Stimulated activated CD4-positive, alpha-beta T cell treated with anti-CD3 and anti-CD28 coated beads, Interleukin-2, amount 100 ng/mL, for 24 hours (primary cell): ENCODE results near the gene EPHA3.

Experiments used
- DNase-seq, 2 donors: peaks; one replicate each; pipeline ENCODE4 v3.0.0-alpha.2; 2020

The EPHA3 gene

DNA sequence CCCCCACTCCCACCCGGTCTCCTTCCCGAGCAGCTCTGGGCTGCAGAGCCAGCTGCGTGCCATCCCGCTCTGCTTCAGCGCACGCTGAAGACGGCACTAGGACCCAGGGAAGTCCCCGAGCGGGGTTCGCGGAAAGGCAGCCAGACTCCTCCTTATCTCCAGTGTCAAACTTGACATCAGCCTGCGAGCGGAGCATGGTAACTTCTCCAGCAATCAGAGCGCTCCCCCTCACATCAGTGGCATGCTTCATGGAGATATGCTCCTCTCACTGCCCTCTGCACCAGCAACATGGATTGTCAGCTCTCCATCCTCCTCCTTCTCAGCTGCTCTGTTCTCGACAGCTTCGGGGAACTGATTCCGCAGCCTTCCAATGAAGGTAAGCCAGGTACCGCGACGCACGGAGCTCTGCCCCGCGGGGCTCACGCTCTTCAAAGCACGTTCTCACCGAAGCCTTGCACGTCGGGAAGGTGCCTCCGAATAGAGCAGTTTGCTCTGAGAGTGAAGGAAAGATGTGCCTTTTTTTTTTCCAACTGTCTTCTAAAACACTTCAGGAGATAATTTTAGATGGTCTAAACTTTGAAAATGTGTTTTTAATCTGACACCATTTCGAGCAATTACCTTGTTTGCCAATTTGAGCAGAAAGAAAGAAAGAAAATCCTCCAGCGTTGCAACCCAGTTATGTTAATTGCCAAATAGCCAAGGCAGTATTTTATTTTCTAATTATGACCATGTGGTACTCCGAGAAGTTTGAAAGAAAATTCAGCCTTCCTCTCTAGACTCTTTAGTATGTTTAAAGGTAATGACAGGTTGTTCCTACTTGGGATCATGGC is at the start of gene EPHA3:
TSS of gene EPHA3 (plus strand) at position 161 of the 830 bp plus-strand sequence. CDS start at position 289, 128 bp downstream.
- DNase-seq = peak; percentile 40 to 53

DNA sequence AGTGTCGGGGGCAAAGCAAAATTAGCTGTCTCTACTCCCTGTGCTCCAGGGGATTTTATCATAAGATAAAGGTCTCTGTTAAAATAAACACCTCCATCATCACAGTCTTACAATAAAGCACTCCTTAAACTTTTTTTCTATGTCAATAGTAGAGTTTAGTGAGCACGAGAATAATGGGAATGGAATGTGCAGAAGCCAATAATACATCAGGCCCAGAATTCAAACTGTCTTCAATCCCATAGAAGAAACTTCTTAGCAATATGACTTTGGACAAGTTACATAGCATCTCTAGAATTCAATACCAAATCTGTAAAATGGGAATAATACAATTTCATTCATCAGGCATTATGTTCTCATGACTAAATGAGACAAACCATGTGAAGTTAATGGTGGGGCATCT is 49.0 kb upstream of the EPHA3 start:
- no peak for DNase-seq

DNA sequence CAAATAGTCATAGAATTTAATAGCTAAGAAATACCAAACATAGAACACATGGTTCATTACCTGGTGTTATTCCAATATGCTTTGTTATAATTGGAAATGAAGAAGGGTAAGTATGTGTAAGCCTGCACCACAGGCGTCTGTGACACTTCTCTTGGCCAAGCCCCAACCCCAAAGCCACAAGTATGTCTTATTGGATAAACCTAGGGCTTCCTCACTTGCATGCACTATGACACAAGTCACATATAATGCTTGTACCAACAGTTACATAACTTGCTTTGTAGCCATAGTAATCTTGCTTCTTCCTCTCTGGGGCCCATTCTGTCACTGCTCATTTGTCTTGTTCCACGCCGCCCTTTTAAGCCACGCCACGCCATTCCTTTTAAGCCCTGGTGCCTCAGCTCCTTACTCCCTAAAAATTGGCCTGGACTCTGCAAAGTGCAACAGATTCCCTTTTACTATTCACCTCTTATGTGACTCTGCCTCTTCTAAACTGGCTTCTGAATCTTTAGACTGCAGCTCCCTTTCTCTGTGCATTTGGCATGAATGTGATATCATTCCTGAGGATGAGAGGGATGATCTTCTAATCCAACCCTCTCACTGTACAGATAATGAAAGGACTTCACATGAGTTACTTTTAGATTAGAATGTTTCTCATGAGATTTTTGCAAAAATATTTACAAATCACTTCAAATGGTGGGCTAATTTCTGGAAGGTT is 48.1 kb upstream of the EPHA3 start:
- DNase-seq = no peak

DNA sequence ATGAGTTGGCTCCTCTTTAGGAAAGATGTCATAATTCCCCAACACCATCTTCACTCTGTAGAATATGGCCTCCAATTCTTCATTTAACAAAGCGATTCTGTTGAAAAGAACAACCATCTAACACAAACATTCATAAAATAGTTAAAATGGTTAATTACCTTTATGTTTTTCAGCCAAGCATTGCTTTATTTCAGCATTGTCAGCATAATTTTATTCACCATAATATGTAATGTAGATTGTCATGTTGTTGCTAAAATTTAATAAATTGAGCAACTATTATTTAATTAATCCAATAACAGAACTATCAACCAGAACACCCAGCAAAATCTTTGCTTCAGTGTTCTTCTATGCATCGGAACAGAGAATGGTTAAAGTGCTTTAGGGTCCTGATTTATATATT is 46.2 kb upstream of the EPHA3 start:
- DNase-seq = no peak

DNA sequence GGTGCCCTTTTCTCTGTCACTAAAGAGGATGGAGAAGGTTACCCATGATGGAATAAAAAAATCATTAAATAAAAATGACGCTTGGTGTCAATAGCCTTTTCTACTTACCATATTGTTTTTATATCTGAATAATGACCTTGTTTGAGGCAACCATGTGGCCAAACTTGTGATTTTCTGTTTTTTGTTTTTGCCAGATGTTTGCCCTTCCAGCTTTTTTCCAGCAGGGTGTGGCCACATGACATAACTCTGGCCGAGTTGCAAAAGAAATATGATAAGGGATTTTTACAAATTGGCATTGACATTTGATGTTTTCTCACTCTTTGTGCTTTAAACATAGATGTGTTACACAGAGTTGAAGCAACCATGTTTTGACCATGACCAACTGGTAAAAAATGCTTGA is 39.7 kb upstream of the EPHA3 start:
- DNase-seq = no peak

DNA sequence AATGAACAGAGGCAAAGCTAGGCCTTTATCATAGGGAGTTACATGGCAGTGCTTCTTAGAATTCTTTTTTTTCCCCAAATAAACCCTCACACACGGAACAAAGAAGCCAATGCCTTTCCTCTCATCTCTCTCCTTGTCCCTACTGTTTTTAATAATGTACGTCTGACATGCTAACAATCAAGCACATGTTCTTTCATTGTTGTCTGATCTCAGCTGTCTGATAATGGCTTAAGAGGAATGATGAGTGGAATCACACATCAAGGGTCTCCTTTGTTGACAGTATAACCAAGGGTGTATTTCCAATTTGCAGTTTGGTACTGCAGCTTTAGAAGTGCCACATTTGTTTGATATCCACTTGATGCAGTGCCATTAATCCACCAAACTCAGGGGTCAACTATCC is 34.8 kb upstream of the EPHA3 start:
- no peak for DNase-seq

DNA sequence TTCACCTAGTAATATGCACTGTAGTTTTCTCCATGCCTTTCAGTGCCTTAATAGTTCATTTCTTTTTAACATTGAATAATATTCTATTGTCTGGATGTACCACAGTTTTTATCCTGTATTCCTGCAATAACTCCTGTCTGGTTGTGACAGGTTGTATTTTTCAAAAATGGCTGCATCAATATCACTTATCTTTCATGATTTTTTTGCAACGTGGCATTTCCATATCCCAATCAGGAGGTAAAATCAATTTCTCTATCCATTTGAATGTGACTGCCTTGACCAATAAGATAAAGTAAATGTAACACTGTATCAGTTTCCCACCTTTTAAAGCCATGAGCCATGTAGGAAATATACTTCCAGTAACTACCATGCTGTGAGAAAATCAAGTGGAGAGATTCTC is 27.5 kb upstream of the EPHA3 start:
- DNase-seq = no peak

DNA sequence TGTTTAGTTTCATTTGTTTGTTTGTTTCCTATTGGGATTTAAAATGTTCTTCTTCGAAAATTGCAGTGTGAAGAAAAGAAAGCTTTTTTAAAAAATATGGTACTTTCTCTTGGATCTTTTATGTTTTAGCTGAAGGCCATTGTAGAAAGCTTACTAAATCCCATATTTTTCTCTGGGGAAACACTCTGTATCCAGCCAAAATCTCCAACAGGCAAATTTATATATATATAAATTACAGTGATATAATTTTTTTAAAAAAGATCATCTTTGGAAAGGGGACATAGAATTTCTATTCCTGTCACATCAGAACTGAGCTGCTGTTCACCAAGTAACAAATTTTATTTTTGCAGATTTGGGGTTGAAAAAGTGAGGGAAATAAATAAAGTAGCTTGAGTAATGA is 19.6 kb upstream of the EPHA3 start:
- no peak for DNase-seq

DNA sequence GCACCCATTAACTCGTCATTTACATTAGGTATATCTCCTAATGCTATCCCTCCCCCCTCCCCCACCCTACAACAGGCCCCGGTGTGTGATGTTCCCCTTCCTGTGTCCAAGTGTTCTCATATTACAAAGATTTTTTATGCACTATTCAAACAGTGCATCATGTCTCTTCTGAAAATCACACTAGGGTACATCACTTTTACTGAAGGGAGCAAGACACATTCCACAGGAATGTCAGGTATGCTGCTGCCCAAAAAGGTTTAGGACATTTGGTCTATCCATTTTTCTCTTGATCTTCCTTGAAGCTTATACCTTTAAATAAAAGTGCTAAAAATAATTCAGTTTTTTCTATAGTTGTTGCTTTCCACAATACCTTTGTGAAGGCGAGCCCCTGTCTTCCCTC is 9.2 kb upstream of the EPHA3 start:
- no peak for DNase-seq

DNA sequence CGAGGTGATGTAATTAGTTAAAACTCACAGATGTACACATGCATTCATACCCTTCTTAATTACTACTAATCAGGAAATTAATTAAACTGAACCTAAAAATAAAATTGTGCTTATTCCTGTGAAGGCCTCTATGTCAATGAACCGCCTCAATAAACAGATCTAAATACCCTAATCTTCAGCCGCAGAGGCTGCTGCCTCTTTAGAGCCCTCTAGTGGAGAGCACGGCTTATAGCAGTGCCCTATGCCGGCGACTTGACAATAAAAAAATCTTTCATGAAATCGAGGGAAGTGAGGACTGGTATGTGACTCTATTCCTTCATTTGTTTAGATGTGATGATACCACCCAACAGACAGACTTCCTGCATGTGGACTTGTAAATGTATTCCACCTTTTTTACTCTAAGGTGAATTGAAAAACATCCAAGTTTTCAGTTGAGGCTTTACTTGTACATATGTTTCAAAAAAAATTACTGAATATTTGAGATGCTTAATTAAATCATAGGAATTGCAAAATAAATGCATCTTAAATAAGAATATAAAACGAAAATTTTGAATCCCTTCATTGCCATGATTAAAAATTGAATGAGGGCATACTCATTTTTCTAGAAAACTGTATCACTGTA is 8.3 kb upstream of the EPHA3 start:
- peak; percentile 35 for DNase-seq

DNA sequence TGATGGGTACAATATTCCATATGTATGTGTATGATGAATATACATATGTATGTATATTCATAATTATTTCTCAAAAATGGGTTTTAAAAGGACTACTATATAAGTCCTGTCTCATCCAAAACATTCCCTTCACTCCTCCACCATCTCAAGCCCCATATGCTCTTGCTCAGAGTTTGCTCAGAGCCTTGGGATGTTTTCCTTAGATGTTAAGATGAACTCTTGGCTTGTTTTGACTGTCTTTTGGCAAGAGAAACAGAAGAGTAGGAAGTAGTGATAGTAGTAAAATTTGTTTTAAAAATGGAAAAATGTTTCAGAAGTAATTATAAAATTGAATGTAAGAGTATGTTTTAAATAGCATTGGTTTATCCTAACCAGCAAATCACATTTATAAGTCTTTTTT is 6.2 kb upstream of the EPHA3 start:
- no peak for DNase-seq

DNA sequence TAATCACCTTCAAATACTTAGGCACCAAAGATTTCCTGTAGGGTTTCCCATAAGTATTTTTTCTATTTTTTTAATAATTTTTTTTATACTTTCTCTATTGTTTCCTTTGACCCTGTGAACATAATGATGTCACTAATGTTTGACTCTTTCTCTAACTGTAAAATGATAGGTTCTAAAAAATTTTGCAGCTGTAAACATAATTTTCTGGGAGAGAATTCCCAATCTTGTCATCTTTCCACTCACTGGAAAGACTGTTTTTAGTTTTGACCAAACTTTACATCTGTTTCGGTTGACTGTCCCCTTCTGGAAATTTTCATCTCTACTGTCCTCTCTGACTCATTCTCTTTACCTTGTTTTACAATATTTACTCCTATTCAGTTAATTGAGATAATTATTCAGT is 5.5 kb upstream of the EPHA3 start:
- DNase-seq = no peak

DNA sequence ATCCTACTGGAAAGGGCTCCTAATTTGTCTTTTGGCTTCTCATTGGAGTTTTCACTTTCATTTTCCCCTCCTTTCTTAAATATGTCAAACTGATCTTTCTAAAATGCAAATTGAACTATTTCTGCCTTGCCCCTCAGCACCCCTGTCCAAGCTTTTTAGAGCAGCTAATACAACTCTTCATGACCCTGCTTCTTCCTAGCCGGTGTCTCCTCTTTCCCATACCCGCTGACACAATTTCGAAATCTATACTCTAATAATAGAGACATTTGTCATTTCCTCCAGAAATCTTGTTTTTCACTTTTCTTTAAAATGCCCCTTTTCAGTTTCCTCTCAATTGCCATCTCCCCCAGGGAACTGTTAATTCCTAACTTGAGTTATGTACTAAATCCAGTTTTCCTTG is 2.9 kb upstream of the EPHA3 start:
- no peak for DNase-seq

DNA sequence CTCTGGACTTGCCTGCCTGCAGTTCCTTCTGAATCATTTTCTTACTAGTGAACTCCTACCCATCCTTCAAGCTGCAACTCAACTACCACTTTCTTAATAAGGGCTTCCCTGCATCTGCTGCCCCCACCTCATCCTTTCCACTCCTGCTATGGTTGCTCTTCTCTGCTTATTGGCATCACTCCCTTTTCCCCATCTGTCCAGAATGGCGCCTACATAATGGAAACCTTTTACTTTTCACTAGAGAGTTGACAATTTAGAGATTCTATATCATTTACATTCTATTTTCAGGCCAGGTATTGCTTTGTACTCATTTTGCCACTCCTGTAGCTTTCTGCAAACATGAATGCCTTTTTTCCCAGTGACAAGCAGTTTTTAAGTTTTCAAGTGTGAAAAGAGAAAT is 1.9 kb upstream of the EPHA3 start:
- no peak for DNase-seq

DNA sequence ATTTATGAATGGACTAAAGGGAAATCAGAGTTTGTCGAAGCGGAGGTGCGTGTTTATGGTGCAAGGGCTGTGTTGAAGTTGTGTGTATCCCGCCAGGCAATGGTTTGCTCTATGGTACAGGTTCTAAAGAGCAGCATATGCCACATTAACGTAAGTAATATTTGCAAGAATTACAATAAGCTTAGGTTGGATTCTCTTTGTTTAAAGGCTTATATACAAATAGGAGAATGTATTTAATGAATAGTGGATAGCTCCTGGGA is 800 bp downstream of the EPHA3 start:
- no peak for DNase-seq

DNA sequence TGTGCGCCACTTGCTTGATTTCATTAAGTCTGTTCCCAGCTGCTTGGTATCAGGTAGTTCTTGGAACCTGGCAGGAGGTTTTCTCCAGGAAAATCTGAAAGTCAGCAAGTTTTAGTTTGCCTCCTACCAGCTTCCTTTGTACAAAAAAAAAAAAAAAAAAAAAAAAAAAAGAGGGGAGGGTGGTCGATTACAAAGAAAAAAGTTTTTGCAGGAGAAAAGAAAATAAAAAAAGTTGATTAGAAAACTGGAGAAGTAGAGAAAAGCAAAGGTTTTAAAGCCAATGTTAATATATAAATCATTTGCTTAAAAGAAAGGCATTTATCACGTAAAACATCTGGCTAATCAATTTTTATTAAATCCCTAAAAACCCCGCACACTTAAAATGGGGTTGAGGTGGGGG is 5.9 kb downstream of the EPHA3 start:
- DNase-seq = no peak

DNA sequence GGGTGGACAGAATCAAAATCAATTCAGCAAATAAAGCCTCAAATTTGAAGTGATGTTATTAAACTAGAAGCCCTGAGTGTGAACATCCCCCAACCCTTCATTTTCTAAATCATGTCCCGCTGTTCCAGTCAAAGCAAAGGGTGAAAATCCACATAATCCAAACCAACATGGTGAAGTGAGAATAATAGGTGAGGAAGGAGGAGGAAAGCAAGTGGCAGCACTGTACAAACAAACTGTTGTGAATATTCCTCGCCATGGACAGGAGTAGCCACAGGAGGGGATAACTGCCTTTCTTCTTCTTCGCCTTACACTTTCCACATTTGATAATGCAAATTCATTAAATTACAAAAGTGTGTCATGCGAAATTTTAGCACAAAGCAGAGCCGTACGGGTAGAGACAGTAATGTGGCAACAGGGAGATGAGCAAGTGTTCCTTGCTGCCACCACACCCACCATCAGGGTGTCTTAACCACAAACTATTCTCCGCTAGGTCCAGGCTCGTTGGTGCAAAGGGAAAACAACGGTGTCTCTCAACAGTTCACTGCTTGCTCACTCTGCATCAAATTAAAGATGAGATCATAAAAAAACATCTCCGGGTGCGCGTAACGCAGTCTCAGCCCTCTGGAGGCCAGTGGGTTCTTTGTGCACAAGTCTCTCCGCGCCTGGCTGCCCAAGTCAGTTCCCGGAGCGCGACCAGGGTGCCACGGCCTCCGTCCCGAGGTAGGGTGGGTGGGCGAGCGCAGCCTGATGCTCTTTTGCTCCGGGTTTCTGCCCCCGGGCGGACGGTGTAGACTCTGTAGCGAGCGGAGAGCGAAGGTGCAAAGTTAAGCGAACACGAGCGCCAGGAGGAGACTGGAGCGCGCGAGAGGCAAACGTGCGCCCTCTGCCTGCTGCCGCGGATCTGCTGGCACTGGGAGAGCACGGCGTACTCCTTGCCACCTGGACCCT is 6.7 kb downstream of the EPHA3 start:
- peak; percentile 23 to 51 for DNase-seq

DNA sequence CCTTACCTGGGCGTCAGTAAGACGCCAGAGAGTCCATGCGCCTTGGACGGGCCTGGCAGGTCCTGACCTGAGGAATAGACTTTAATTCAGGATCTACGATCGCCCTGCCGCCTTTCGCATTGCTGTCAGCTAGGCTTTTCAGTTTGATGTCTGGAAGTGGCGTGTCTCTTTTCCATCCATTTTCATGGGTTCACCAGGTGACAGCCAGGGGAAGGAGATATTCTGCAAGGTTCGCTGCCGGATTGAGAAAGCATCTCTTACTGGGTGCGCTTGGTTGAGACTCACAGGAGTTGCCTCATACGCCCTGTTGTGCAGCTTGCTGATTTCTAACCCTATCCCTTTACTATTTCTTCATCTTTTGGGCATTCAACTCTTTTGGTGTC is 7.4 kb downstream of the EPHA3 start:
- DNase-seq = no peak

DNA sequence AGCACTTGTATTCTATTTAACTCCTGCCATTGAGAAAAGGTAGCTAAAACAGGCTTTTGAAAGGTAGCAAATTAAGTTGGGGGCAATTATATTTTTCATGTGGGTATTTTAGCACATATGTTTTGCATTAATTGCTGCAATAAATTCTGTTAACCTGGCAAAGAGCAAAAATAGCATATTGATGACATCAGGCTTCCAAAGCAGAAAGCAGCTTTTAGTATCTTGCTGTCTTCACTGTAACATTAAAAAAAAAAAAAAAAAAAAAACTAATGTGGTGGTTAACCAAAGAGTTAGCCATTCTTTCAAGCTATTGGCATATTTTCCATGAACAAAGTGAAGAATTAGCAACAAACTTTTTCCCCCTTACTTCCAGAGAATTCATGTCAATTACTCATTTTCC is 9.1 kb downstream of the EPHA3 start:
- DNase-seq = no peak

DNA sequence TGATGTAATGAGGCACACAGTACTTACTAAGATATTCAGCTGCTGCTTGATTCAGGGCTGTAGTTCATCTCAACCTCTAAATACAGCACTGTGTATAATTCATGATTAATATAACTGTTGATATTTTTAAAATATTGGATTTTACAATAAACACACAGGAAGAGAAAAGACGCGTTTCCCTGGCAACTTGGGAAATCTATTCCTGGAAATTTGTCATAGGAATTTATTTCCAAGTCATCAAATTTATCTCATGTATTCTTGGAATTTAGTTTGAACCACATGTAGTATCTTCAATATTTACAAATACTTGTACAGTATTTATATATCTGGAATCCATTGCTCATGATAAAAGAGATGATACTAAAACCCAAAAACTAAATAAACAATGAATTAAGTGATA is 30.6 kb downstream of the EPHA3 start:
- DNase-seq = no peak

DNA sequence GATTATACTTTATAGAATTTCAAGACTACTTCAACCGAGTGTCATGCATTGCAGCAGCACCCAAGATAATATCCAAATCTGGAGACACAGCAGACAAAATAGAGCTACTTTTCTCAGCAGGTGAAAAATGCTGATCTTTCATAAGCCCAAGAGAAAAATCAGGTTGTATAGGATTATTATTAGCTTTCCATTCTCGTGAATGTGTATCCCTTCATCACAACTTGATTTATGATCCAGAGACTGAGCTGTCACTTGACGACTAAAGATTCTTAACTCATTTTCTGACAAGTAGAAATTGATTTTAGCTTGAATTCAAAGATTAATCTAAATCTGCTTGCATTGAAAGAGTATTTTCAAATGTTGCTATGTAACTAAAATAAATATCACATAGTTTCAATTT is 32.4 kb downstream of the EPHA3 start:
- DNase-seq = no peak

DNA sequence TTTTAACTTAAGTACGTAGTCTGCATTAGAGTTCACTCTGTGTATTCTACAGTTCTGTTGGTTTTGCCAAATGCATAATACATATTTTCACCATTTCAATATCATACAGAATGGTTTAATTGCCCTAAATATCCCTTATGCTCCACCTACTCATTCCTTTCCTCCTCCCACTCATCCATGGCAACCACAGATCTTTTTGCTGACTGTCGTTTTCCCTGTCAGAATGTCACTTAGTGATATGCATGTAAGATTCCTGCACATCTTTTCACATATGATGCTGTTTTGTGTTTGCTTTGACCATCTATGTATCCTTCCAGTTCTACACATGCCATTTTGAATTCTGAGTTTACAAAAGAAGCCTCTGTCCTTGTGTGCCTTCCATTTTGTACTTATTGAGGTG is 36.7 kb downstream of the EPHA3 start:
- DNase-seq = no peak

DNA sequence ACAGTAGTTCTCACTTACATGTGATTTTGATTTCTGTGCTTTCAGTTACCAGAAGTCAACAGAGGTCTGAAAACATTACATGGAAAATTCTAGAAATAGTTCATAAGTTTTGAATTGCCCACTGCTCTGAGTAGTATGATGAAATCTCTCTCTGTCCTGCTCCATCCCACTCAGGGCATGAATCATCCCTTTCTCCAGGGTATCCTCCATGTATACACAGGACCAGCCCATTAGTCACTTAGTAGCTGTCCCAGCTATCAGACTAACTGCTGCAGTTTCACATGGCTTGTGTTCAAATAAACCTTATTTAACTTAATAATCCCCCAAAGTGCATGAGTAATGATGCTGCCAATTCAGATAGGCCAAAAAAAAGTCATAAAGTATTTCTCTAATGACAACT is 38.6 kb downstream of the EPHA3 start:
- DNase-seq = no peak
